Measurements from ENCODE around the gene TCERG1L. TPM values are rescaled to one million over a fixed set of nuclear protein-coding genes. Genes with fewer than 3 reads are reported as not detected.

The TCERG1L gene
- polyA plus RNA-seq, 1 of the 3 experiments (the other 2 are of a cell fraction): not detected

- Histone ChIP-seq H3K4me3 (ENCODE audit: low read depth in 2 of 2, low read length in 1 of 2) (no peak overlapping the region), H3K27me3 (ENCODE audit: insufficient read depth) (no peaks in the 10 kb centered on the region), H2AFZ (ENCODE audit: low read depth) (no peak overlapping the region), H3F3A (replicated peaks; ENCODE audit: insufficient read depth) (no peaks in the 10 kb centered on the region), H3K4me2 (no peak overlapping the region), H3K9me3 (no peaks in the 10 kb centered on the region), H3K4me1 (ENCODE audit: control insufficient read depth in 1 of 2, insufficient read depth in 2 of 2, low read depth in 1 of 2, low read length in 1 of 2) (peaks cover 0 to 8% of the 10 kb centered on the region in 2 experiments; a peak in 1 of 4 replicates), H3K36me3 (replicated peaks in 1 of 2; ENCODE audit: control insufficient read depth in 1 of 2, insufficient read depth in 2 of 2, low read length in 1 of 2) (no peaks in the 10 kb centered on the region), H3K79me2 (ENCODE audit: insufficient read depth) (no peaks in the 10 kb centered on the region), H4K20me1 (ENCODE audit: insufficient read depth) (no peaks in the 10 kb centered on the region), H3K9ac (no peak overlapping the region), H3K27ac (ENCODE audit: low read depth in 2 of 2, low read length in 1 of 2) (no peak overlapping the region), H3K9me2 (no peaks in the 10 kb centered on the region)
- DNase-seq: no peak
- ChIA-PET CTCF (no interaction called here), POLR2A (no interaction called here)
- 42% methylated on average over 6 of the region's 6 CpGs for WGBS (ENCODE audit: low lambda C conversion rate)
- TF ChIP-seq PBX3 (IDR thresholded peaks at IDR 0.05): no peak
- TF ChIP-seq FOXM1 (IDR thresholded peaks at IDR 0.05; ENCODE audit: low read depth): no peak
- no peak for TF ChIP-seq TCF12 (IDR thresholded peaks at IDR 0.05)
- TF ChIP-seq USF1 (IDR thresholded peaks at IDR 0.05; ENCODE audit: borderline replicate concordance, low read depth): no peak
- TF ChIP-seq GATA2 (CRISPR knock-in tag; IDR thresholded peaks at IDR 0.05): no peak
- TF ChIP-seq RAD21 (IDR thresholded peaks at IDR 0.05; ENCODE audit: low read length): no peak
- no peak for TF ChIP-seq REST (IDR thresholded peaks at IDR 0.05; ENCODE audit: low read depth, low read length)
- no peak for TF ChIP-seq YY1 (IDR thresholded peaks at IDR 0.05; ENCODE audit: low read depth)
- TF ChIP-seq POLR2AphosphoS5 (IDR thresholded peaks at IDR 0.05; ENCODE audit: low read depth, low read length): no peak
- TF ChIP-seq EP300 (IDR thresholded peaks at IDR 0.05; ENCODE audit: borderline replicate concordance in 1 of 2, low read depth in 1 of 2, low read length in 1 of 2): no peak
- no peak for TF ChIP-seq ELF1 (IDR thresholded peaks at IDR 0.05)
- no peak for TF ChIP-seq CTCF (IDR thresholded peaks at IDR 0.05)
- no peak for TF ChIP-seq GABPA (IDR thresholded peaks at IDR 0.05; ENCODE audit: low read depth)
- no peak for TF ChIP-seq NRF1 (IDR thresholded peaks at IDR 0.05; ENCODE audit: low read depth, low read length)
- no peak for TF ChIP-seq RCOR1 (IDR thresholded peaks at IDR 0.05; ENCODE audit: low read length)
- no peak for TF ChIP-seq RFX5 (IDR thresholded peaks at IDR 0.05; ENCODE audit: low read length)
- no peak for TF ChIP-seq MEF2A (IDR thresholded peaks at IDR 0.05; ENCODE audit: borderline replicate concordance, low read depth)
Observed at GRCh38 chr10:131247873-131248272, 63.6 kb downstream of the TCERG1L start.
